ENCODE data around the gene AUNIP.

AUNIP gene

GRCh38 chr1:25878690-25879089 lies 19.4 kb upstream of the AUNIP start:
- no peak for TF ChIP-seq MAX (IDR thresholded peaks at IDR 0.05)
- no peak for TF ChIP-seq NFIC (IDR thresholded peaks at IDR 0.05)
- 0 out of 2 replicates have a peak, but pooled peaks have one; percentile 32 for TF ChIP-seq TCF12 (IDR thresholded peaks at IDR 0.05; ENCODE audit: low read depth)
- no peak for TF ChIP-seq EP300 (IDR thresholded peaks at IDR 0.05; ENCODE audit: borderline replicate concordance)
- no peak for TF ChIP-seq YY1 (IDR thresholded peaks at IDR 0.05; ENCODE audit: low read depth)
- TF ChIP-seq TEAD4 (IDR thresholded peaks at IDR 0.05), result peak; percentile 67

GRCh38 chr1:25877155-25877554 lies 17.9 kb upstream of the AUNIP start:
- TF ChIP-seq RAD21 (IDR thresholded peaks at IDR 0.05; ENCODE audit: low read depth), result no peak
- no peak for TF ChIP-seq FOXM1 (IDR thresholded peaks at IDR 0.05; ENCODE audit: borderline replicate concordance, low read depth)
- TF ChIP-seq NFIC (IDR thresholded peaks at IDR 0.05), result no peak
- TF ChIP-seq REST (IDR thresholded peaks at IDR 0.05; ENCODE audit: low read depth), result no peak
- TF ChIP-seq USF1 (IDR thresholded peaks at IDR 0.05), result no peak
- TF ChIP-seq TCF12 (IDR thresholded peaks at IDR 0.05; ENCODE audit: low read depth), result no peak
- TF ChIP-seq MAX (IDR thresholded peaks at IDR 0.05), result no peak
- TF ChIP-seq EGR1 (IDR thresholded peaks at IDR 0.05), result no peak
- TF ChIP-seq ZBTB7A (IDR thresholded peaks at IDR 0.05; ENCODE audit: low read depth), result no peak
- no peak for TF ChIP-seq CEBPB (IDR thresholded peaks at IDR 0.05)
- no peak for TF ChIP-seq EP300 (IDR thresholded peaks at IDR 0.05; ENCODE audit: borderline replicate concordance)
- no peak for TF ChIP-seq TEAD4 (IDR thresholded peaks at IDR 0.05)
- TF ChIP-seq TAF1 (IDR thresholded peaks at IDR 0.05; ENCODE audit: low read depth), result no peak
- TF ChIP-seq CREB1 (IDR thresholded peaks at IDR 0.05; ENCODE audit: low read depth), result no peak
- TF ChIP-seq YY1 (IDR thresholded peaks at IDR 0.05; ENCODE audit: low read depth), result no peak

GRCh38 chr1:25876693-25877077 lies 17.4 kb upstream of the AUNIP start:
- TF ChIP-seq EP300 (IDR thresholded peaks at IDR 0.05; ENCODE audit: borderline replicate concordance) (no peak), MAX (IDR thresholded peaks at IDR 0.05) (no peak), YY1 (IDR thresholded peaks at IDR 0.05; ENCODE audit: low read depth) (no peak)

GRCh38 chr1:25875856-25876692 lies 16.8 kb upstream of the AUNIP start:
- no peak for TF ChIP-seq CREB1 (IDR thresholded peaks at IDR 0.05; ENCODE audit: low read depth)
- no peak for TF ChIP-seq NFIC (IDR thresholded peaks at IDR 0.05)
- TF ChIP-seq ZBTB7A (IDR thresholded peaks at IDR 0.05; ENCODE audit: low read depth), result peak; percentile 46
- TF ChIP-seq EP300 (IDR thresholded peaks at IDR 0.05; ENCODE audit: borderline replicate concordance), result 0 out of 2 replicates have a peak, but pooled peaks have one; percentile 2

- TF ChIP-seq RAD21 (IDR thresholded peaks at IDR 0.05; ENCODE audit: low read depth) (peak; percentile 18; the same call in 1 of the 2 replicates), ZBTB7A (IDR thresholded peaks at IDR 0.05; ENCODE audit: low read depth) (no peak), EGR1 (IDR thresholded peaks at IDR 0.05) (peak; percentile 58), YY1 (IDR thresholded peaks at IDR 0.05; ENCODE audit: low read depth) (0 out of 2 replicates have a peak, but pooled peaks have one; percentile 8), FOXM1 (IDR thresholded peaks at IDR 0.05; ENCODE audit: borderline replicate concordance, low read depth) (no peak), USF1 (IDR thresholded peaks at IDR 0.05) (peak; percentile 81), TAF1 (IDR thresholded peaks at IDR 0.05; ENCODE audit: low read depth) (peak; percentile 20; the same call in 1 of the 2 replicates), TEAD4 (IDR thresholded peaks at IDR 0.05) (no peak), REST (IDR thresholded peaks at IDR 0.05; ENCODE audit: low read depth) (no peak), MAX (IDR thresholded peaks at IDR 0.05) (peak; percentile 99), CREB1 (IDR thresholded peaks at IDR 0.05; ENCODE audit: low read depth) (peak; percentile 61; the same call in 1 of the 2 replicates), CEBPB (IDR thresholded peaks at IDR 0.05) (no peak), EP300 (IDR thresholded peaks at IDR 0.05; ENCODE audit: borderline replicate concordance) (0 out of 2 replicates have a peak, but pooled peaks have one; percentile 14), TCF12 (IDR thresholded peaks at IDR 0.05; ENCODE audit: low read depth) (no peak), NFIC (IDR thresholded peaks at IDR 0.05) (peak; percentile 18; the same call in 1 of the 2 replicates)
These were observed 16.0 kb upstream of the AUNIP start, which contains the start of gene PAQR7 for GRCh38 chr1:25875154-25875855. PAQR7 (minus strand) TSS chr1:25875708; CDS start chr1:25863839, 11,869 bp downstream.
